Measurements from ENCODE around the gene BSG. TPM values are rescaled to one million over a fixed set of nuclear protein-coding genes. Genes with fewer than 3 reads are reported as not detected.

BSG gene
- total and polyA plus RNA-seq, 9 of the 15 experiments (the other 6 are each of a cell fraction or from before 2014, with no cell fraction given) = 4.6 to 495 (median 187) TPM

GRCh38 chr19:538641-539428, 33.6 kb upstream of the BSG start:
- Histone ChIP-seq H3K4me2 (ENCODE audit: insufficient read depth, low read length) (no peak overlapping the region), H3K9me3 (replicated peaks; ENCODE audit: control insufficient read depth, insufficient read depth, low read depth, low read length) (no peaks in the 10 kb centered on the region), H3K9me1 (ENCODE audit: control insufficient read depth, insufficient read depth, low read length) (peaks cover 1% of the 10 kb centered on the region), H3K79me2 (ENCODE audit: control insufficient read depth, insufficient read depth, low read length) (peaks cover 27% of the 10 kb centered on the region), H3K27me3 (ENCODE audit: control insufficient read depth in 2 of 2, insufficient read depth in 2 of 2, low read length in 2 of 2) (no peaks in the 10 kb centered on the region), H3K9ac (ENCODE audit: insufficient read depth in 1 of 2, low read depth in 2 of 2, low read length in 2 of 2) (no peak overlapping the region; a peak in 1 of 4 replicates), H3K4me3 (no peak overlapping the region), H3K4me1 (replicated peaks in 1 of 2; ENCODE audit: control insufficient read depth in 2 of 2, insufficient read depth in 2 of 2, low read length in 2 of 2) (peaks cover 3 to 68% of the 10 kb centered on the region in 2 experiments), H3K36me3 (ENCODE audit: control insufficient read depth, insufficient read depth, low read length) (peaks cover 75% of the 10 kb centered on the region; the same call in 2 of the 3 replicates), H2AFZ (ENCODE audit: low read depth, low read length) (no peak overlapping the region), H4K20me1 (replicated peaks; ENCODE audit: control insufficient read depth, insufficient read depth, low read length) (peaks cover 4% of the 10 kb centered on the region), H3K27ac (ENCODE audit: extremely low read depth, low read depth, low read length) (no peak overlapping the region)
- no TSS peak for BruUV-seq (replicated peaks)
- in situ Hi-C loops (cut with MboI) = no loop called here
- DNase-seq (ENCODE audit: extremely low read depth in 1 of 4, low spot score in 3 of 4) (no peak), FAIRE-seq (no peak), ATAC-seq (no peak)
- intact Hi-C loops (cut with micrococcal nuclease) = loop anchor here (10.0 kb wide), 1 partner anchor 46 kb away; the partner anchor contains the start of gene HCN2
- POLR2A ChIA-PET = no interaction called here
- TF ChIP-seq POLR2A (conservative IDR thresholded peaks at IDR 0.05) (no peak), TCF3 (CRISPR knock-in tag; IDR thresholded peaks at IDR 0.05) (no peak), ZNF274 (IDR thresholded peaks at IDR 0.05; ENCODE audit: borderline replicate concordance, low read depth, low read length) (no peak)
- TF ChIP-seq, protein P1, sequence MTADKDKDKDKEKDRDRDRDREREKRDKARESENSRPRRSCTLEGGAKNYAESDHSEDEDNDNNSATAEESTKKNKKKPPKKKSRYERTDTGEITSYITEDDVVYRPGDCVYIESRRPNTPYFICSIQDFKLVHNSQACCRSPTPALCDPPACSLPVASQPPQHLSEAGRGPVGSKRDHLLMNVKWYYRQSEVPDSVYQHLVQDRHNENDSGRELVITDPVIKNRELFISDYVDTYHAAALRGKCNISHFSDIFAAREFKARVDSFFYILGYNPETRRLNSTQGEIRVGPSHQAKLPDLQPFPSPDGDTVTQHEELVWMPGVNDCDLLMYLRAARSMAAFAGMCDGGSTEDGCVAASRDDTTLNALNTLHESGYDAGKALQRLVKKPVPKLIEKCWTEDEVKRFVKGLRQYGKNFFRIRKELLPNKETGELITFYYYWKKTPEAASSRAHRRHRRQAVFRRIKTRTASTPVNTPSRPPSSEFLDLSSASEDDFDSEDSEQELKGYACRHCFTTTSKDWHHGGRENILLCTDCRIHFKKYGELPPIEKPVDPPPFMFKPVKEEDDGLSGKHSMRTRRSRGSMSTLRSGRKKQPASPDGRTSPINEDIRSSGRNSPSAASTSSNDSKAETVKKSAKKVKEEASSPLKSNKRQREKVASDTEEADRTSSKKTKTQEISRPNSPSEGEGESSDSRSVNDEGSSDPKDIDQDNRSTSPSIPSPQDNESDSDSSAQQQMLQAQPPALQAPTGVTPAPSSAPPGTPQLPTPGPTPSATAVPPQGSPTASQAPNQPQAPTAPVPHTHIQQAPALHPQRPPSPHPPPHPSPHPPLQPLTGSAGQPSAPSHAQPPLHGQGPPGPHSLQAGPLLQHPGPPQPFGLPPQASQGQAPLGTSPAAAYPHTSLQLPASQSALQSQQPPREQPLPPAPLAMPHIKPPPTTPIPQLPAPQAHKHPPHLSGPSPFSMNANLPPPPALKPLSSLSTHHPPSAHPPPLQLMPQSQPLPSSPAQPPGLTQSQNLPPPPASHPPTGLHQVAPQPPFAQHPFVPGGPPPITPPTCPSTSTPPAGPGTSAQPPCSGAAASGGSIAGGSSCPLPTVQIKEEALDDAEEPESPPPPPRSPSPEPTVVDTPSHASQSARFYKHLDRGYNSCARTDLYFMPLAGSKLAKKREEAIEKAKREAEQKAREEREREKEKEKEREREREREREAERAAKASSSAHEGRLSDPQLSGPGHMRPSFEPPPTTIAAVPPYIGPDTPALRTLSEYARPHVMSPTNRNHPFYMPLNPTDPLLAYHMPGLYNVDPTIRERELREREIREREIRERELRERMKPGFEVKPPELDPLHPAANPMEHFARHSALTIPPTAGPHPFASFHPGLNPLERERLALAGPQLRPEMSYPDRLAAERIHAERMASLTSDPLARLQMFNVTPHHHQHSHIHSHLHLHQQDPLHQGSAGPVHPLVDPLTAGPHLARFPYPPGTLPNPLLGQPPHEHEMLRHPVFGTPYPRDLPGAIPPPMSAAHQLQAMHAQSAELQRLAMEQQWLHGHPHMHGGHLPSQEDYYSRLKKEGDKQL (CRISPR knock-in tag; IDR thresholded peaks at IDR 0.05; ENCODE audit: borderline replicate concordance) = no peak
- CTCF ChIA-PET (ENCODE audit: low intra/inter-chr PET ratio) = no interaction called here
- 95% methylated on average over 26 of the region's 40 CpGs for WGBS (ENCODE audit: insufficient coverage, low coverage, missing lambda C conversion rate)
